ENCODE data around the gene MAML2. TPM values are rescaled to one million over a fixed set of nuclear protein-coding genes. Genes with fewer than 3 reads are reported as not detected.

The MAML2 gene
- total and polyA plus RNA-seq, 2 of the 8 experiments (the other 6 are each of a cell fraction or from before 2014, with no cell fraction given): 3.8 to 6.6 TPM

- peak in 1 of 2 experiments; percentile 58; a peak in 1 of 4 replicates for TF ChIP-seq HDAC2 (IDR thresholded peaks at IDR 0.05; ENCODE audit: borderline replicate concordance in 1 of 2, low read depth in 2 of 2, low read length in 2 of 2)
- no peak for TF ChIP-seq SUZ12 (IDR thresholded peaks at IDR 0.05; ENCODE audit: low read length)
- no peak for TF ChIP-seq SIRT6 (IDR thresholded peaks at IDR 0.05; ENCODE audit: low read length)
- TF ChIP-seq MAX (IDR thresholded peaks at IDR 0.05): no peak
- TF ChIP-seq SP1 (IDR thresholded peaks at IDR 0.05; ENCODE audit: low read depth, low read length): no peak
- TF ChIP-seq CHD2 (IDR thresholded peaks at IDR 0.05; ENCODE audit: low read length): peak; percentile 50; the same call in 1 of the 2 replicates
- TF ChIP-seq CBX8 (IDR thresholded peaks at IDR 0.05; ENCODE audit: borderline replicate concordance, low read depth, low read length): no peak
- no peak for TF ChIP-seq KDM5A (IDR thresholded peaks at IDR 0.05; ENCODE audit: low read length)
- TF ChIP-seq RAD21 (IDR thresholded peaks at IDR 0.05 in 1 of 2, conservative IDR thresholded peaks at IDR 0.05 in 1 of 2; ENCODE audit: low read depth in 2 of 2, low read length in 2 of 2): no peak
- no peak for TF ChIP-seq EP300 (IDR thresholded peaks at IDR 0.05; ENCODE audit: borderline replicate concordance in 1 of 2, low read depth in 2 of 2, low read length in 2 of 2)
- no peak for TF ChIP-seq KDM1A (IDR thresholded peaks at IDR 0.05; ENCODE audit: borderline replicate concordance, low read length)
- peak; percentile 92 for TF ChIP-seq ASH2L (IDR thresholded peaks at IDR 0.05; ENCODE audit: low read length)
- no peak for TF ChIP-seq USF2 (IDR thresholded peaks at IDR 0.05; ENCODE audit: low read length)
- TF ChIP-seq TCF12 (IDR thresholded peaks at IDR 0.05; ENCODE audit: low read depth, low read length): 0 out of 2 replicates have a peak, but pooled peaks have one; percentile 1
- no peak for TF ChIP-seq CBX5 (IDR thresholded peaks at IDR 0.05; ENCODE audit: low read depth, low read length)
- TF ChIP-seq RBBP5 (IDR thresholded peaks at IDR 0.05; ENCODE audit: borderline replicate concordance, low read depth, low read length): peak; percentile 83; the same call in 1 of the 2 replicates
- TF ChIP-seq NRF1 (IDR thresholded peaks at IDR 0.05; ENCODE audit: low read depth, low read length): no peak
- TF ChIP-seq HDAC6 (IDR thresholded peaks at IDR 0.05; ENCODE audit: low read depth, low read length): no peak
Measured at GRCh38 chr11:96388891-96389719, 46.1 kb upstream of the MAML2 start (continued).
